Type B pancreatic cell (in vitro differentiated cells): ENCODE data around the gene ENOX1. TPM values are rescaled to one million over a fixed set of nuclear protein-coding genes. Genes with fewer than 3 reads are reported as not detected.

Source experiments
- DNase-seq: peaks from one replicate; pipeline ENCODE4 v3.0.0; 2021; ENCODE audit warnings: mixed read lengths; ENCODE audit not compliant: unreplicated experiment; ENCODE audit errors: extremely low spot score
- H3K27ac Mint-ChIP-seq: 2 replicates; pipeline ENCODE4 v1.8.0; 2021; ENCODE audit warnings: mild to moderate bottlenecking, mixed read lengths
- H3K27me3 Mint-ChIP-seq: 2 replicates; pipeline ENCODE4 v1.8.0; 2021; ENCODE audit warnings: mixed read lengths
- H3K36me3 Mint-ChIP-seq: 2 replicates; pipeline ENCODE4 v1.8.0; 2021; ENCODE audit warnings: mixed read lengths
- H3K4me1 Mint-ChIP-seq: one replicate; pipeline ENCODE4 v1.8.0; 2021; ENCODE audit warnings: mixed read lengths; ENCODE audit not compliant: unreplicated experiment
- H3K4me3 Mint-ChIP-seq: 2 replicates; pipeline ENCODE4 v1.8.0; 2021; ENCODE audit warnings: mild to moderate bottlenecking, mixed read lengths
- H3K9me3 Mint-ChIP-seq: 2 replicates; pipeline ENCODE4 v1.8.0; 2021; ENCODE audit warnings: mixed read lengths
- CTCF ChIP-seq: fragments of 200-600 bp; sonication (generic); conservative IDR thresholded peaks from 2 replicates; pipeline ENCODE4 v1.5.0; 2021; ENCODE audit warnings: antibody characterized with exemption, mild to moderate bottlenecking
- total RNA-seq: library from RNA; stranded (reverse); gene quantifications from 2 replicates; pipeline ENCODE4 v1.2.1, GENCODE V29; 2021; ENCODE audit warnings: low replicate concordance

Gene ENOX1
- total RNA-seq, 1 donor from 2014 or later, result 7.5 TPM

- TF ChIP-seq CTCF, result no peak
- no peaks in the 10 kb centered on the region for H3K4me1 Mint-ChIP-seq
- H3K36me3 Mint-ChIP-seq, result no peaks in the 10 kb centered on the region
- no peak overlapping the region for H3K4me3 Mint-ChIP-seq
- H3K27me3 Mint-ChIP-seq, result no peaks in the 10 kb centered on the region
- no peaks in the 10 kb centered on the region for H3K9me3 Mint-ChIP-seq
- no peak for DNase-seq
- no peak overlapping the region for H3K27ac Mint-ChIP-seq
These were observed 35.1 kb downstream of the ENOX1 start for GRCh38 chr13:43751624-43752023.

- H3K4me1 Mint-ChIP-seq, result no peaks in the 10 kb centered on the region
These were observed 37.3 kb downstream of the ENOX1 start for GRCh38 chr13:43749503-43749902.

GRCh38 chr13:43744261-43745031 is 42.3 kb downstream of the ENOX1 start:
- TF ChIP-seq CTCF, result no peak
- no peak overlapping the region for H3K4me3 Mint-ChIP-seq
- no peaks in the 10 kb centered on the region for H3K27me3 Mint-ChIP-seq
- no peaks in the 10 kb centered on the region for H3K9me3 Mint-ChIP-seq
- no peaks in the 10 kb centered on the region for H3K4me1 Mint-ChIP-seq
- H3K27ac Mint-ChIP-seq, result no peak overlapping the region
- DNase-seq, result no peak
- H3K36me3 Mint-ChIP-seq, result no peaks in the 10 kb centered on the region

More at GRCh38 chr13:43749503-43749902, 37.3 kb downstream of the ENOX1 start:
- TF ChIP-seq CTCF, result no peak
- Mint-ChIP-seq H3K27me3 (no peaks in the 10 kb centered on the region), H3K27ac (no peak overlapping the region), H3K9me3 (no peaks in the 10 kb centered on the region), H3K4me3 (no peak overlapping the region), H3K36me3 (no peaks in the 10 kb centered on the region)
- no peak for DNase-seq

GRCh38 chr13:43742911-43743310 is 43.9 kb downstream of the ENOX1 start:
- no peak for DNase-seq
- no peaks in the 10 kb centered on the region for H3K36me3 Mint-ChIP-seq
- H3K4me1 Mint-ChIP-seq, result no peaks in the 10 kb centered on the region
- no peak overlapping the region for H3K4me3 Mint-ChIP-seq
- no peak for TF ChIP-seq CTCF
- no peaks in the 10 kb centered on the region for H3K27me3 Mint-ChIP-seq
- H3K9me3 Mint-ChIP-seq, result no peaks in the 10 kb centered on the region
- no peak overlapping the region for H3K27ac Mint-ChIP-seq

- Mint-ChIP-seq H3K4me3 (no peak overlapping the region), H3K4me1 (no peaks in the 10 kb centered on the region), H3K36me3 (no peaks in the 10 kb centered on the region), H3K27me3 (peaks cover 5% of the 10 kb centered on the region), H3K9me3 (no peaks in the 10 kb centered on the region), H3K27ac (no peak overlapping the region)
- no peak for TF ChIP-seq CTCF
- DNase-seq, result no peak
These were observed 49.3 kb downstream of the ENOX1 start for GRCh38 chr13:43737392-43737923.
